ENCODE data around the gene RAB37.

The RAB37 gene

DNA sequence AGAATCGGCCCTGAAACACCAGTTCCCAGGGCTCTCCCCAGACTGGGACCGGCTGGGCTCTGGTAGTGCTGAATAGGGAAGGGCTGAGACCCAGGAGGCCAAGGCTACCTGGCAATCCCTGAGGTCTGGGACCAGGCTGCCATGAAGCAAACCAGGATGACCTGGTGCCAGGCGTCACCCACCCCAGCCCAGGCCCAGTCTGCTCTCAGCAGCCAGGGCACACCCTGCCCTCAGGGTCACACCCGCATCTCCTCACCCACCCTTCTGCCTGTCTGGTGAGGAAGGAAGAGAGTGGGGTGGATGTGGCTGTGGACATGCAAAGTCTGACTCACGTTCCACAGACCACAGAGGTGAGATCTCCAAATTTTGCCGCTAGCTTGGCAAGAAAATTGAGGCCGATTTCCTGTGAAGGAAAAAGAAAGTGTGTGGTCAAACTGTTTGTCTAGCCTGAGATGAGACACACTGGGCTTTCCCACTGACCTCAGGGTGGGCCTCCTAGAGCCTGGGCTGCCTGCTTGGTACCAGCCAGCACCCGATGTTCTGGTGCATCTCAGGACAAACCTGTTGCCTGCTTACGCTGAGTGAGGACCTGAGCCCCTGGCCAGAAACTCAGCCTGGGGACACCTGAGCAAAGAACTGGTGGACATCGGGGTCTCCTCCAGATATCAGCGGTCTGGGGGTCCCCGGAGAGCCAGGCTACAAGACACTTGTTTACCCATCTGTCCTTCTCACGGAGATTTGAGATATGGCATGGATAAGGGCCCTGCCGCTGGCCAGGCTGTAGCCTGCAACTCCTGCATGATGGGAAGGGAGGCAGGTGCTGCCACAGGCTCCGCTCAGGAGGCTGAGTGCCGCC is 6.3 kb upstream of the RAB37 start:
- no peak for TF ChIP-seq TOX (CRISPR knock-in tag; IDR thresholded peaks at IDR 0.05; ENCODE audit: borderline replicate concordance)
- TF ChIP-seq, protein P1, sequence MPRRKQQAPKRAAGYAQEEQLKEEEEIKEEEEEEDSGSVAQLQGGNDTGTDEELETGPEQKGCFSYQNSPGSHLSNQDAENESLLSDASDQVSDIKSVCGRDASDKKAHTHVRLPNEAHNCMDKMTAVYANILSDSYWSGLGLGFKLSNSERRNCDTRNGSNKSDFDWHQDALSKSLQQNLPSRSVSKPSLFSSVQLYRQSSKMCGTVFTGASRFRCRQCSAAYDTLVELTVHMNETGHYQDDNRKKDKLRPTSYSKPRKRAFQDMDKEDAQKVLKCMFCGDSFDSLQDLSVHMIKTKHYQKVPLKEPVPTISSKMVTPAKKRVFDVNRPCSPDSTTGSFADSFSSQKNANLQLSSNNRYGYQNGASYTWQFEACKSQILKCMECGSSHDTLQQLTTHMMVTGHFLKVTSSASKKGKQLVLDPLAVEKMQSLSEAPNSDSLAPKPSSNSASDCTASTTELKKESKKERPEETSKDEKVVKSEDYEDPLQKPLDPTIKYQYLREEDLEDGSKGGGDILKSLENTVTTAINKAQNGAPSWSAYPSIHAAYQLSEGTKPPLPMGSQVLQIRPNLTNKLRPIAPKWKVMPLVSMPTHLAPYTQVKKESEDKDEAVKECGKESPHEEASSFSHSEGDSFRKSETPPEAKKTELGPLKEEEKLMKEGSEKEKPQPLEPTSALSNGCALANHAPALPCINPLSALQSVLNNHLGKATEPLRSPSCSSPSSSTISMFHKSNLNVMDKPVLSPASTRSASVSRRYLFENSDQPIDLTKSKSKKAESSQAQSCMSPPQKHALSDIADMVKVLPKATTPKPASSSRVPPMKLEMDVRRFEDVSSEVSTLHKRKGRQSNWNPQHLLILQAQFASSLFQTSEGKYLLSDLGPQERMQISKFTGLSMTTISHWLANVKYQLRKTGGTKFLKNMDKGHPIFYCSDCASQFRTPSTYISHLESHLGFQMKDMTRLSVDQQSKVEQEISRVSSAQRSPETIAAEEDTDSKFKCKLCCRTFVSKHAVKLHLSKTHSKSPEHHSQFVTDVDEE (CRISPR knock-in tag; IDR thresholded peaks at IDR 0.05): no peak
- TF ChIP-seq, protein P2, sequence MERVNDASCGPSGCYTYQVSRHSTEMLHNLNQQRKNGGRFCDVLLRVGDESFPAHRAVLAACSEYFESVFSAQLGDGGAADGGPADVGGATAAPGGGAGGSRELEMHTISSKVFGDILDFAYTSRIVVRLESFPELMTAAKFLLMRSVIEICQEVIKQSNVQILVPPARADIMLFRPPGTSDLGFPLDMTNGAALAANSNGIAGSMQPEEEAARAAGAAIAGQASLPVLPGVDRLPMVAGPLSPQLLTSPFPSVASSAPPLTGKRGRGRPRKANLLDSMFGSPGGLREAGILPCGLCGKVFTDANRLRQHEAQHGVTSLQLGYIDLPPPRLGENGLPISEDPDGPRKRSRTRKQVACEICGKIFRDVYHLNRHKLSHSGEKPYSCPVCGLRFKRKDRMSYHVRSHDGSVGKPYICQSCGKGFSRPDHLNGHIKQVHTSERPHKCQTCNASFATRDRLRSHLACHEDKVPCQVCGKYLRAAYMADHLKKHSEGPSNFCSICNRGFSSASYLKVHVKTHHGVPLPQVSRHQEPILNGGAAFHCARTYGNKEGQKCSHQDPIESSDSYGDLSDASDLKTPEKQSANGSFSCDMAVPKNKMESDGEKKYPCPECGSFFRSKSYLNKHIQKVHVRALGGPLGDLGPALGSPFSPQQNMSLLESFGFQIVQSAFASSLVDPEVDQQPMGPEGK (CRISPR knock-in tag; IDR thresholded peaks at IDR 0.05; ENCODE audit: borderline replicate concordance): no peak
- TF ChIP-seq, protein P3, sequence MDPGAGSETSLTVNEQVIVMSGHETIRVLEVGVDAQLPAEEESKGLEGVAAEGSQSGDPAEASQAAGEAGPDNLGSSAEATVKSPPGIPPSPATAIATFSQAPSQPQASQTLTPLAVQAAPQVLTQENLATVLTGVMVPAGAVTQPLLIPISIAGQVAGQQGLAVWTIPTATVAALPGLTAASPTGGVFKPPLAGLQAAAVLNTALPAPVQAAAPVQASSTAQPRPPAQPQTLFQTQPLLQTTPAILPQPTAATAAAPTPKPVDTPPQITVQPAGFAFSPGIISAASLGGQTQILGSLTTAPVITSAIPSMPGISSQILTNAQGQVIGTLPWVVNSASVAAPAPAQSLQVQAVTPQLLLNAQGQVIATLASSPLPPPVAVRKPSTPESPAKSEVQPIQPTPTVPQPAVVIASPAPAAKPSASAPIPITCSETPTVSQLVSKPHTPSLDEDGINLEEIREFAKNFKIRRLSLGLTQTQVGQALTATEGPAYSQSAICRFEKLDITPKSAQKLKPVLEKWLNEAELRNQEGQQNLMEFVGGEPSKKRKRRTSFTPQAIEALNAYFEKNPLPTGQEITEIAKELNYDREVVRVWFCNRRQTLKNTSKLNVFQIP (CRISPR knock-in tag; IDR thresholded peaks at IDR 0.05; ENCODE audit: borderline replicate concordance, low read depth): no peak
- TF ChIP-seq BACH2 (CRISPR knock-in tag; IDR thresholded peaks at IDR 0.05; ENCODE audit: borderline replicate concordance): no peak
- no peak for TF ChIP-seq ZFP30 (CRISPR knock-in tag; IDR thresholded peaks at IDR 0.05)
- TF ChIP-seq ZC3H10 (CRISPR knock-in tag; IDR thresholded peaks at IDR 0.05): no peak
- TF ChIP-seq RARB (CRISPR knock-in tag; IDR thresholded peaks at IDR 0.05): no peak
- no peak for TF ChIP-seq ESRRG (CRISPR knock-in tag; IDR thresholded peaks at IDR 0.05)
- ATAC-seq: no peak

DNA sequence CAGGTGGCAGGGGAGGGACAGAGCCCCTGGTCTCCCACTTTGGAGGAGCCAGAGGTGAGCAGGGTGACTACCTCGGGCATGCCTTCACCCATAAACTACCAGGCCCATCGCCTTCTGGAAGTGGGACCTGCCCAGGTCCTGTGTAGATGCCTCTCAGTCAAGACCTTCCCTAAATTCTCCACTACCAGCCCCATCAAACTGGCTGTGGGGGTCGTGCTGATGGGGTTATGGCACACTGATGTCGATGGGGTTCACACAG is 5.8 kb upstream of the RAB37 start:
- ATAC-seq: no peak
- TF ChIP-seq CSDC2 (CRISPR knock-in tag; IDR thresholded peaks at IDR 0.05): no peak
- TF ChIP-seq ARNTL (CRISPR knock-in tag; IDR thresholded peaks at IDR 0.05; ENCODE audit: borderline replicate concordance, low read depth): no peak
- TF ChIP-seq ZNF70 (CRISPR knock-in tag; IDR thresholded peaks at IDR 0.05): no peak
- TF ChIP-seq, protein P4, sequence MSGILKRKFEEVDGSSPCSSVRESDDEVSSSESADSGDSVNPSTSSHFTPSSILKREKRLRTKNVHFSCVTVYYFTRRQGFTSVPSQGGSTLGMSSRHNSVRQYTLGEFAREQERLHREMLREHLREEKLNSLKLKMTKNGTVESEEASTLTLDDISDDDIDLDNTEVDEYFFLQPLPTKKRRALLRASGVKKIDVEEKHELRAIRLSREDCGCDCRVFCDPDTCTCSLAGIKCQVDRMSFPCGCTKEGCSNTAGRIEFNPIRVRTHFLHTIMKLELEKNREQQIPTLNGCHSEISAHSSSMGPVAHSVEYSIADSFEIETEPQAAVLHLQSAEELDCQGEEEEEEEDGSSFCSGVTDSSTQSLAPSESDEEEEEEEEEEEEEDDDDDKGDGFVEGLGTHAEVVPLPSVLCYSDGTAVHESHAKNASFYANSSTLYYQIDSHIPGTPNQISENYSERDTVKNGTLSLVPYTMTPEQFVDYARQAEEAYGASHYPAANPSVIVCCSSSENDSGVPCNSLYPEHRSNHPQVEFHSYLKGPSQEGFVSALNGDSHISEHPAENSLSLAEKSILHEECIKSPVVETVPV (CRISPR knock-in tag; IDR thresholded peaks at IDR 0.05): no peak
- TF ChIP-seq TOX (CRISPR knock-in tag; IDR thresholded peaks at IDR 0.05; ENCODE audit: borderline replicate concordance): no peak
- TF ChIP-seq, protein P3 (CRISPR knock-in tag; IDR thresholded peaks at IDR 0.05; ENCODE audit: borderline replicate concordance, low read depth): no peak
- TF ChIP-seq, protein P1 (CRISPR knock-in tag; IDR thresholded peaks at IDR 0.05): no peak
- TF ChIP-seq, protein P2 (CRISPR knock-in tag; IDR thresholded peaks at IDR 0.05; ENCODE audit: borderline replicate concordance): no peak
- TF ChIP-seq BACH2 (CRISPR knock-in tag; IDR thresholded peaks at IDR 0.05; ENCODE audit: borderline replicate concordance): no peak
- no peak for TF ChIP-seq ZFP30 (CRISPR knock-in tag; IDR thresholded peaks at IDR 0.05)
- TF ChIP-seq GLIS3 (CRISPR knock-in tag; IDR thresholded peaks at IDR 0.05): no peak
- TF ChIP-seq ZNF8 (CRISPR knock-in tag; IDR thresholded peaks at IDR 0.05): no peak
- TF ChIP-seq ESRRG (CRISPR knock-in tag; IDR thresholded peaks at IDR 0.05): no peak
- TF ChIP-seq ISL1 (CRISPR knock-in tag; IDR thresholded peaks at IDR 0.05): no peak
- TF ChIP-seq ZNF565 (CRISPR knock-in tag; conservative IDR thresholded peaks at IDR 0.05; ENCODE audit: low read depth): no peak
- TF ChIP-seq ZC3H10 (CRISPR knock-in tag; IDR thresholded peaks at IDR 0.05): no peak
- no peak for TF ChIP-seq TCF4 (CRISPR knock-in tag; IDR thresholded peaks at IDR 0.05; ENCODE audit: borderline replicate concordance)
- TF ChIP-seq RARB (CRISPR knock-in tag; IDR thresholded peaks at IDR 0.05): no peak
- TF ChIP-seq ZFP3 (CRISPR knock-in tag; IDR thresholded peaks at IDR 0.05): no peak
- no peak for TF ChIP-seq OSR1 (CRISPR knock-in tag; IDR thresholded peaks at IDR 0.05)
